ENCODE data around the gene PDIA6. TPM values are rescaled to one million over a fixed set of nuclear protein-coding genes. Genes with fewer than 3 reads are reported as not detected.

Gene PDIA6
- total and polyA plus RNA-seq, 10 of the 15 experiments (the other 5 are each of a cell fraction or from before 2014, with no cell fraction given): 148 to 526 (median 209) TPM

DNA sequence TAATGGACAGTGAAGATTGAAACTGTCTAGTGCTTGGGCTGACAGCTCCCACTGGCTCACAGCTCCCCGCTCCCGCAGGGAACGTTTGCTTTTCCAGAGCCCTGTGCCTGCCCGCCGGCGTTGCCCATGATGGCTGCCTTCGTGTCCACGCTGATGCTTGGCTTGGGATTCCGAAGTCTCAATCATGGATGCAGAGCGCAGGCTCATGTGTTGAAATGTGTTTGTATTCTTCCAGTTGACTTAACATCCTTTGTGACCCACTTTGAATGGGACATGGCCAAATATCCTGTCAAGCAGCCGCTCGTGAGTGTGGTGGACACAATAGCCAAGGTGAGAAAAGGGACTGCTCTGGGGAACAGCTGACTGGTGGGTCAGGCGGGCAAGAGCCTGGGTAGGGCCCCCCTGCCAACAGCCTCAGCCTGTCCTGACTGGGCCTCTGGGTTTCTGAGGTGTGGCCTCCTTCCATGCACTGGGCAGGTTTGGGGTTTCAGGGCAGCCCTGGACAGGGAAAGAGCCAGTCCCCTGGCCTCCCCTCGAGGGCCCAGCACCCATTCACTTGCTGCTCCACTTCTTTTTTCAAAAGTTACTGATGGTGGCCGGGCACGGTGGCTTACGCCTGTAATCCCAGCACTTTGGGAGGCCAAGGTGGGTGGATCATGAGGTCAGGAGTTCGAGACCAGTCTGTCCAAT lies 48.3 kb downstream of the PDIA6 start (continued):
- TF ChIP-seq, protein P1, sequence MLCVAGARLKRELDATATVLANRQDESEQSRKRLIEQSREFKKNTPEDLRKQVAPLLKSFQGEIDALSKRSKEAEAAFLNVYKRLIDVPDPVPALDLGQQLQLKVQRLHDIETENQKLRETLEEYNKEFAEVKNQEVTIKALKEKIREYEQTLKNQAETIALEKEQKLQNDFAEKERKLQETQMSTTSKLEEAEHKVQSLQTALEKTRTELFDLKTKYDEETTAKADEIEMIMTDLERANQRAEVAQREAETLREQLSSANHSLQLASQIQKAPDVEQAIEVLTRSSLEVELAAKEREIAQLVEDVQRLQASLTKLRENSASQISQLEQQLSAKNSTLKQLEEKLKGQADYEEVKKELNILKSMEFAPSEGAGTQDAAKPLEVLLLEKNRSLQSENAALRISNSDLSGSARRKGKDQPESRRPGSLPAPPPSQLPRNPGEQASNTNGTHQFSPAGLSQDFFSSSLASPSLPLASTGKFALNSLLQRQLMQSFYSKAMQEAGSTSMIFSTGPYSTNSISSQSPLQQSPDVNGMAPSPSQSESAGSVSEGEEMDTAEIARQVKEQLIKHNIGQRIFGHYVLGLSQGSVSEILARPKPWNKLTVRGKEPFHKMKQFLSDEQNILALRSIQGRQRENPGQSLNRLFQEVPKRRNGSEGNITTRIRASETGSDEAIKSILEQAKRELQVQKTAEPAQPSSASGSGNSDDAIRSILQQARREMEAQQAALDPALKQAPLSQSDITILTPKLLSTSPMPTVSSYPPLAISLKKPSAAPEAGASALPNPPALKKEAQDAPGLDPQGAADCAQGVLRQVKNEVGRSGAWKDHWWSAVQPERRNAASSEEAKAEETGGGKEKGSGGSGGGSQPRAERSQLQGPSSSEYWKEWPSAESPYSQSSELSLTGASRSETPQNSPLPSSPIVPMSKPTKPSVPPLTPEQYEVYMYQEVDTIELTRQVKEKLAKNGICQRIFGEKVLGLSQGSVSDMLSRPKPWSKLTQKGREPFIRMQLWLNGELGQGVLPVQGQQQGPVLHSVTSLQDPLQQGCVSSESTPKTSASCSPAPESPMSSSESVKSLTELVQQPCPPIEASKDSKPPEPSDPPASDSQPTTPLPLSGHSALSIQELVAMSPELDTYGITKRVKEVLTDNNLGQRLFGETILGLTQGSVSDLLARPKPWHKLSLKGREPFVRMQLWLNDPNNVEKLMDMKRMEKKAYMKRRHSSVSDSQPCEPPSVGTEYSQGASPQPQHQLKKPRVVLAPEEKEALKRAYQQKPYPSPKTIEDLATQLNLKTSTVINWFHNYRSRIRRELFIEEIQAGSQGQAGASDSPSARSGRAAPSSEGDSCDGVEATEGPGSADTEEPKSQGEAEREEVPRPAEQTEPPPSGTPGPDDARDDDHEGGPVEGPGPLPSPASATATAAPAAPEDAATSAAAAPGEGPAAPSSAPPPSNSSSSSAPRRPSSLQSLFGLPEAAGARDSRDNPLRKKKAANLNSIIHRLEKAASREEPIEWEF (IDR thresholded peaks at IDR 0.05; ENCODE audit: insufficient replicate concordance, low read depth, low read length): no peak

DNA sequence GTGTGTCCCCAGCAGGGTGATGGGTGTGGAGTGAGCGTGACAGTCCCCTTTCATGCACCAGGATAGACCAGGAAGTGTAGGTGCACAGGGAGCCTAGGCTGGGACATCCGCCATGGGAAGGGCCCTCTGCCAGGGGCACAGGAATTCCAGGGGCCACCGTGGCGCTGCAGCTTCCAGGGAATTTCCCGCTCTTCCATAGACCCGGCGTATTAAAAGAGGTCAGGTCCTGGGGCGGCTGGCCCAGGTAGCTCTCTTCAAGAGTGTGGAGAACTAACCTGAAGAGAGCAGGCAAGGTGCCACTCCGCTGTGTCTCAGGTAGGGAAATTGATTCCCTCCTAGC lies 49.2 kb downstream of the PDIA6 start:
- intact Hi-C loops (cut with micrococcal nuclease; ENCODE audit: unreplicated experiment) (no loop called here), in situ Hi-C loops (cut with MboI) (no loop called here)
- Histone ChIP-seq H3K4me1 (ENCODE audit: control insufficient read depth, insufficient read depth, low read length) (no peaks in the 10 kb centered on the region), H3K4me2 (ENCODE audit: control insufficient read depth, insufficient read depth) (no peak overlapping the region), H4K20me1 (ENCODE audit: control insufficient read depth, insufficient read depth) (no peaks in the 10 kb centered on the region), H3K27me3 (replicated peaks in 1 of 2; ENCODE audit: control insufficient read depth in 2 of 2, insufficient read depth in 2 of 2, low read length in 1 of 2) (no peaks in the 10 kb centered on the region), H3K4me3 (no peak overlapping the region), H2AFZ (ENCODE audit: control insufficient read depth, low read depth, low read length) (no peak overlapping the region), H3K9ac (ENCODE audit: control insufficient read depth, insufficient read depth, low read length) (no peak overlapping the region), H3K79me2 (ENCODE audit: control insufficient read depth, insufficient read depth, low read length) (no peaks in the 10 kb centered on the region), H3K9me3 (replicated peaks; ENCODE audit: control insufficient read depth, insufficient read depth, low read length) (no peaks in the 10 kb centered on the region), H3K36me3 (ENCODE audit: control insufficient read depth in 2 of 2, insufficient read depth in 2 of 2, low read length in 1 of 2) (no peaks in the 10 kb centered on the region), H3K27ac (ENCODE audit: control insufficient read depth, insufficient read depth) (no peak overlapping the region)
- no peak for TF ChIP-seq JUND (IDR thresholded peaks at IDR 0.05; ENCODE audit: low read depth, low read length)
- TF ChIP-seq, protein P2, sequence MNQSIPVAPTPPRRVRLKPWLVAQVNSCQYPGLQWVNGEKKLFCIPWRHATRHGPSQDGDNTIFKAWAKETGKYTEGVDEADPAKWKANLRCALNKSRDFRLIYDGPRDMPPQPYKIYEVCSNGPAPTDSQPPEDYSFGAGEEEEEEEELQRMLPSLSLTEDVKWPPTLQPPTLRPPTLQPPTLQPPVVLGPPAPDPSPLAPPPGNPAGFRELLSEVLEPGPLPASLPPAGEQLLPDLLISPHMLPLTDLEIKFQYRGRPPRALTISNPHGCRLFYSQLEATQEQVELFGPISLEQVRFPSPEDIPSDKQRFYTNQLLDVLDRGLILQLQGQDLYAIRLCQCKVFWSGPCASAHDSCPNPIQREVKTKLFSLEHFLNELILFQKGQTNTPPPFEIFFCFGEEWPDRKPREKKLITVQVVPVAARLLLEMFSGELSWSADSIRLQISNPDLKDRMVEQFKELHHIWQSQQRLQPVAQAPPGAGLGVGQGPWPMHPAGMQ (IDR thresholded peaks at IDR 0.05; ENCODE audit: borderline replicate concordance): no peak
- TF ChIP-seq CBX3 (IDR thresholded peaks at IDR 0.05; ENCODE audit: borderline replicate concordance, low read depth): no peak
- TF ChIP-seq RCOR1 (conservative IDR thresholded peaks at IDR 0.05; ENCODE audit: low read depth, low read length): no peak
- no peak for TF ChIP-seq NFXL1 (IDR thresholded peaks at IDR 0.05; ENCODE audit: borderline replicate concordance)
- no peak for TF ChIP-seq HDAC2 (IDR thresholded peaks at IDR 0.05)
- no peak for TF ChIP-seq GABPA (IDR thresholded peaks at IDR 0.05; ENCODE audit: low read depth)
- TF ChIP-seq CHD4 (IDR thresholded peaks at IDR 0.05): no peak
- no peak for TF ChIP-seq KLF5 (IDR thresholded peaks at IDR 0.05; ENCODE audit: partially characterized antibody)
- no peak for TF ChIP-seq BCL11A (IDR thresholded peaks at IDR 0.05; ENCODE audit: low read depth, low read length)
- no peak for TF ChIP-seq BRCA1 (IDR thresholded peaks at IDR 0.05; ENCODE audit: low read depth, low read length)
- TF ChIP-seq RAD21 (IDR thresholded peaks at IDR 0.05; ENCODE audit: insufficient read depth, low read depth, low read length): no peak
- TF ChIP-seq ZBED1 (IDR thresholded peaks at IDR 0.05; ENCODE audit: borderline replicate concordance): no peak
- no peak for TF ChIP-seq HDGF (IDR thresholded peaks at IDR 0.05)
- TF ChIP-seq YBX1 (IDR thresholded peaks at IDR 0.05): no peak
- no peak for FAIRE-seq
- ChIA-PET SMC1A (ENCODE audit: uncharacterized antibody, unreplicated experiment) (no interaction called here), RAD21 (ENCODE audit: unreplicated experiment) (no interaction called here), CTCF (no interaction called here), POLR2A (no interaction called here)
- no peak for ATAC-seq
- 54% methylated on average over 9 of the region's 9 CpGs for WGBS (ENCODE audit: insufficient coverage, insufficient replicate concordance, low lambda C conversion rate, missing lambda C conversion rate)
- no TSS peak for BruUV-seq (replicated peaks)
- no peak for DNase-seq (ENCODE audit: low read depth, low spot score)

All from GM12878 (cell line).